KMS-11 (cell line): ENCODE results near the gene FOXN3.

Experiments used
- H2AFZ ChIP-seq: fragments of 200-600 bp; sonication (generic); 2 replicates; pipeline ENCODE4 v1.6.1; 2016; ENCODE audit warnings: antibody characterized with exemption, mixed run types, low read depth
- H3K27ac ChIP-seq: fragments of 200-600 bp; sonication (generic); 2 replicates; pipeline ENCODE4 v1.6.1; 2016; ENCODE audit warnings: mild to moderate bottlenecking, mixed run types
- H3K27me3 ChIP-seq: fragments of 200-600 bp; sonication (generic); 2 replicates; pipeline ENCODE4 v1.6.1; 2017; ENCODE audit warnings: mild to moderate bottlenecking, low read depth, mixed run types, moderate library complexity; ENCODE audit not compliant: insufficient read depth
- H3K36me3 ChIP-seq: fragments of 200-600 bp; sonication (generic); 2 replicates; pipeline ENCODE4 v1.6.1; 2017; ENCODE audit warnings: mild to moderate bottlenecking, mixed run types; ENCODE audit not compliant: insufficient read depth
- H3K4me1 ChIP-seq: fragments of 200-600 bp; sonication (generic); 2 replicates; pipeline ENCODE4 v1.6.1; 2016; ENCODE audit warnings: mild to moderate bottlenecking, low read depth, mixed run types; ENCODE audit not compliant: poor library complexity, severe bottlenecking
- H3K4me2 ChIP-seq: fragments of 200-600 bp; sonication (generic); 2 replicates; pipeline ENCODE4 v1.7.0; 2016; ENCODE audit warnings: mild to moderate bottlenecking, mixed run types
- H3K4me3 ChIP-seq: fragments of 200-600 bp; sonication (generic); IDR thresholded peaks from 2 replicates; pipeline ENCODE4 v1.6.1; 2017; ENCODE audit warnings: low read depth, low read length, mixed read lengths; ENCODE audit not compliant: insufficient read depth
- H3K79me2 ChIP-seq: fragments of 200-600 bp; sonication (generic); 2 replicates; pipeline ENCODE4 v1.6.1; 2016; ENCODE audit warnings: low read depth, mixed run types; ENCODE audit not compliant: insufficient read depth
- H3K9ac ChIP-seq: fragments of 200-600 bp; sonication (generic); 2 replicates; pipeline ENCODE4 v1.6.1; 2016; ENCODE audit warnings: mild to moderate bottlenecking, mixed run types
- H4K20me1 ChIP-seq: fragments of 200-600 bp; sonication (generic); 2 replicates; pipeline ENCODE4 v1.6.1; 2016; ENCODE audit warnings: mild to moderate bottlenecking, mixed run types; ENCODE audit not compliant: insufficient read depth
- CTCF ChIP-seq: fragments of 200-600 bp; sonication (generic); conservative IDR thresholded peaks from 2 replicates; pipeline ENCODE4 v1.6.1; 2017; ENCODE audit warnings: low read depth, mild to moderate bottlenecking, antibody characterized with exemption, low read length, moderate library complexity, mixed read lengths

Gene FOXN3

GRCh38 chr14:89348722-89349121 lies 68.3 kb downstream of the FOXN3 start:
- no peaks in the 10 kb centered on the region for H3K4me1 ChIP-seq
- no peak overlapping the region for H3K4me3 ChIP-seq
- no peaks in the 10 kb centered on the region for H4K20me1 ChIP-seq
- H3K36me3 ChIP-seq: no peaks in the 10 kb centered on the region
- no peaks in the 10 kb centered on the region for H3K79me2 ChIP-seq
- H3K4me2 ChIP-seq: no peak overlapping the region
- no peaks in the 10 kb centered on the region for H3K27me3 ChIP-seq
- H3K27ac ChIP-seq: no peak overlapping the region
- H2AFZ ChIP-seq: no peak overlapping the region
- TF ChIP-seq CTCF: no peak
- no peak overlapping the region for H3K9ac ChIP-seq

- no peak overlapping the region for H3K27ac ChIP-seq
- H3K9ac ChIP-seq: no peak overlapping the region
- no peaks in the 10 kb centered on the region for H3K4me1 ChIP-seq
- H2AFZ ChIP-seq: no peak overlapping the region
- H4K20me1 ChIP-seq: no peaks in the 10 kb centered on the region
- no peak overlapping the region for H3K4me3 ChIP-seq
- no peak overlapping the region for H3K4me2 ChIP-seq
- H3K79me2 ChIP-seq: no peaks in the 10 kb centered on the region
- H3K27me3 ChIP-seq: no peaks in the 10 kb centered on the region
- no peak for TF ChIP-seq CTCF
- H3K36me3 ChIP-seq: no peaks in the 10 kb centered on the region
Measured at GRCh38 chr14:89347885-89348284, 69.1 kb downstream of the FOXN3 start.

GRCh38 chr14:89344920-89345254 lies 72.1 kb downstream of the FOXN3 start:
- Histone ChIP-seq H3K4me1 (no peaks in the 10 kb centered on the region), H3K27ac (no peak overlapping the region), H3K27me3 (no peaks in the 10 kb centered on the region), H3K9ac (no peak overlapping the region), H4K20me1 (no peaks in the 10 kb centered on the region), H3K79me2 (no peaks in the 10 kb centered on the region), H2AFZ (no peak overlapping the region), H3K4me2 (no peak overlapping the region), H3K4me3 (no peak overlapping the region), H3K36me3 (no peaks in the 10 kb centered on the region)
- TF ChIP-seq CTCF: no peak

GRCh38 chr14:89343356-89343755 lies 73.7 kb downstream of the FOXN3 start:
- H3K36me3 ChIP-seq: no peaks in the 10 kb centered on the region
- H3K4me2 ChIP-seq: no peak overlapping the region
- H3K27ac ChIP-seq: no peak overlapping the region

More at GRCh38 chr14:89343356-89343755, 73.7 kb downstream of the FOXN3 start:
- Histone ChIP-seq H4K20me1 (no peaks in the 10 kb centered on the region), H3K27me3 (no peaks in the 10 kb centered on the region), H3K9ac (no peak overlapping the region), H3K79me2 (no peaks in the 10 kb centered on the region), H3K4me3 (no peak overlapping the region), H2AFZ (no peak overlapping the region), H3K4me1 (no peaks in the 10 kb centered on the region)
- no peak for TF ChIP-seq CTCF
